ENCODE measurements around the gene MCOLN2. TPM values are rescaled to one million over a fixed set of nuclear protein-coding genes. Genes with fewer than 3 reads are reported as not detected.

MCOLN2 gene
- total RNA-seq, 1 experiment from 2014 or later = 1.7 TPM

GRCh38 chr1:84968101-84968500 lies 28.8 kb downstream of the MCOLN2 start:
- POLR2A ChIA-PET (ENCODE audit: low non-redundant PET) = no interaction called here

GRCh38 chr1:84967666-84968065 lies 29.2 kb downstream of the MCOLN2 start:
- no peaks in the 10 kb centered on the region for H3K27me3 ChIP-seq (replicated peaks; ENCODE audit: insufficient read depth, low read depth, low read length, poor library complexity)
- TF ChIP-seq EZH2 (IDR thresholded peaks at IDR 0.05; ENCODE audit: borderline replicate concordance, low read depth, low read length, poor library complexity, severe bottlenecking) (no peak), CTCF (conservative IDR thresholded peaks at IDR 0.05; ENCODE audit: low read depth, low read length) (no peak)
- no peak overlapping the region for H3K4me3 ChIP-seq (ENCODE audit: low read depth, low read length, poor library complexity, severe bottlenecking)
- no peaks in the 10 kb centered on the region for H3K9me3 ChIP-seq (ENCODE audit: low read depth, low read length, poor library complexity, severe bottlenecking)
- H3K36me3 ChIP-seq (ENCODE audit: insufficient read depth, low read length, poor library complexity, severe bottlenecking) = no peaks in the 10 kb centered on the region
- no peaks in the 10 kb centered on the region for H3K4me1 ChIP-seq (ENCODE audit: insufficient read depth, low read length, poor library complexity, severe bottlenecking)
- no TSS peak for BruUV-seq (replicated peaks)
- no peak for DNase-seq (ENCODE audit: low spot score)
- intact Hi-C loops (cut with micrococcal nuclease; ENCODE audit: unreplicated experiment) = no loop called here
- POLR2A ChIA-PET (ENCODE audit: low non-redundant PET) = no interaction called here
- no peak overlapping the region for H3K27ac ChIP-seq (ENCODE audit: low read depth, low read length, poor library complexity, severe bottlenecking)
- CTCF ChIA-PET = no interaction called here

More at GRCh38 chr1:84968101-84968500, 28.8 kb downstream of the MCOLN2 start:
- intact Hi-C loops (cut with micrococcal nuclease; ENCODE audit: unreplicated experiment) = no loop called here
- H3K27me3 ChIP-seq (replicated peaks; ENCODE audit: insufficient read depth, low read depth, low read length, poor library complexity) = no peaks in the 10 kb centered on the region
- no peaks in the 10 kb centered on the region for H3K4me1 ChIP-seq (ENCODE audit: insufficient read depth, low read length, poor library complexity, severe bottlenecking)
- no peak for DNase-seq (ENCODE audit: low spot score)
- H3K4me3 ChIP-seq (ENCODE audit: low read depth, low read length, poor library complexity, severe bottlenecking) = no peak overlapping the region
- H3K9me3 ChIP-seq (ENCODE audit: low read depth, low read length, poor library complexity, severe bottlenecking) = no peaks in the 10 kb centered on the region
- CTCF ChIA-PET = no interaction called here
- no TSS peak for BruUV-seq (replicated peaks)
- H3K36me3 ChIP-seq (ENCODE audit: insufficient read depth, low read length, poor library complexity, severe bottlenecking) = no peaks in the 10 kb centered on the region
- TF ChIP-seq EZH2 (IDR thresholded peaks at IDR 0.05; ENCODE audit: borderline replicate concordance, low read depth, low read length, poor library complexity, severe bottlenecking) (no peak), CTCF (conservative IDR thresholded peaks at IDR 0.05; ENCODE audit: low read depth, low read length) (no peak)
- no peak overlapping the region for H3K27ac ChIP-seq (ENCODE audit: low read depth, low read length, poor library complexity, severe bottlenecking)

- CTCF ChIA-PET = no interaction called here
Measured at GRCh38 chr1:84963021-84963420, 33.9 kb downstream of the MCOLN2 start.

More at GRCh38 chr1:84963021-84963420, 33.9 kb downstream of the MCOLN2 start:
- DNase-seq (ENCODE audit: low spot score) = no peak
- Histone ChIP-seq H3K36me3 (ENCODE audit: insufficient read depth, low read length, poor library complexity, severe bottlenecking) (no peaks in the 10 kb centered on the region), H3K4me3 (ENCODE audit: low read depth, low read length, poor library complexity, severe bottlenecking) (no peak overlapping the region), H3K9me3 (ENCODE audit: low read depth, low read length, poor library complexity, severe bottlenecking) (no peaks in the 10 kb centered on the region), H3K4me1 (ENCODE audit: insufficient read depth, low read length, poor library complexity, severe bottlenecking) (no peaks in the 10 kb centered on the region), H3K27me3 (replicated peaks; ENCODE audit: insufficient read depth, low read depth, low read length, poor library complexity) (no peaks in the 10 kb centered on the region), H3K27ac (ENCODE audit: low read depth, low read length, poor library complexity, severe bottlenecking) (no peak overlapping the region)
- intact Hi-C loops (cut with micrococcal nuclease; ENCODE audit: unreplicated experiment) = no loop called here
- TF ChIP-seq CTCF (conservative IDR thresholded peaks at IDR 0.05; ENCODE audit: low read depth, low read length) (no peak), EZH2 (IDR thresholded peaks at IDR 0.05; ENCODE audit: borderline replicate concordance, low read depth, low read length, poor library complexity, severe bottlenecking) (no peak)
- BruUV-seq (replicated peaks) = no TSS peak
- POLR2A ChIA-PET (ENCODE audit: low non-redundant PET) = no interaction called here

All from A673 (cell line).